Upper lobe of right lung (tissue), 1 donor: ENCODE data around the gene TAF4. TPM values are rescaled to one million over a fixed set of nuclear protein-coding genes. Genes with fewer than 3 reads are reported as not detected.

Experiments used
- ATAC-seq: fragments of 200-7000 bp; cut with Tn5 transposase; one replicate; pipeline ENCODE4 v1.9.1; 2020; ENCODE audit warnings: mild to moderate bottlenecking, moderate library complexity
- DNase-seq: peaks from one replicate; pipeline ENCODE4 v3.0.0-alpha.2; 2020
- H3K27ac ChIP-seq: fragments of 200-600 bp; one replicate; pipeline ENCODE4 v1.8.0; 2022
- H3K27me3 ChIP-seq: fragments of 200-600 bp; one replicate; pipeline ENCODE4 v1.8.0; 2022; ENCODE audit warnings: mild to moderate bottlenecking
- H3K36me3 ChIP-seq: fragments of 200-600 bp; one replicate; pipeline ENCODE4 v1.8.0; 2022
- H3K4me1 ChIP-seq: fragments of 200-600 bp; one replicate; pipeline ENCODE4 v1.8.0; 2022
- H3K4me3 ChIP-seq: fragments of 200-600 bp; one replicate; pipeline ENCODE4 v1.8.0; 2022; ENCODE audit warnings: mild to moderate bottlenecking
- H3K9me3 ChIP-seq: fragments of 200-600 bp; one replicate; pipeline ENCODE4 v1.8.0; 2022
- CTCF ChIP-seq: fragments of 200-600 bp; IDR thresholded peaks from one replicate; pipeline ENCODE4 v1.8.0; 2022; ENCODE audit warnings: antibody characterized with exemption
- intact Hi-C: fragments of 100-400 bp; cut with DNase I; formaldehyde crosslinking; loops from one replicate; pipeline ENCODE4 v1.11.0; 2022
- total RNA-seq: library from RNA; stranded (reverse); fragmentation: NEBNext Ultra II Directional; extraction: Animal tissue kit (Norgen Biotek cat#: 25700); gene quantifications from one replicate; pipeline ENCODE4 v1.2.1, GENCODE V29; 2021
- donor health status: DM: no; HTN: yes; CAD: no; lungs with severe emphysema.

The TAF4 gene
- total RNA-seq, 1 donor from 2014 or later: 19.6 TPM

GRCh38 chr20:61934716-61935530 is 130.8 kb downstream of the TAF4 start:
- DNase-seq (peak; percentile 51), ATAC-seq (no peak)
- TF ChIP-seq CTCF: no peak
- no peaks in the 10 kb centered on the region for H3K4me1 ChIP-seq
- H3K36me3 ChIP-seq: no peaks in the 10 kb centered on the region
- no peaks in the 10 kb centered on the region for H3K9me3 ChIP-seq
- intact Hi-C loops: no loop called here
- no peak overlapping the region for H3K27ac ChIP-seq
- H3K4me3 ChIP-seq: no peak overlapping the region
- H3K27me3 ChIP-seq: no peaks in the 10 kb centered on the region

- no peak overlapping the region for H3K4me3 ChIP-seq
- no peaks in the 10 kb centered on the region for H3K4me1 ChIP-seq
- H3K27ac ChIP-seq: no peak overlapping the region
- DNase-seq: peak; percentile 57
- H3K27me3 ChIP-seq: no peaks in the 10 kb centered on the region
- no peak for TF ChIP-seq CTCF
- intact Hi-C loops: no loop called here
- H3K36me3 ChIP-seq: no peaks in the 10 kb centered on the region
- no peaks in the 10 kb centered on the region for H3K9me3 ChIP-seq
- no peak for ATAC-seq
These were observed 131.5 kb downstream of the TAF4 start for GRCh38 chr20:61933951-61934715.

GRCh38 chr20:61933481-61933950 is 132.2 kb downstream of the TAF4 start:
- Histone ChIP-seq H3K4me1 (no peaks in the 10 kb centered on the region), H3K9me3 (no peaks in the 10 kb centered on the region), H3K36me3 (no peaks in the 10 kb centered on the region), H3K27ac (no peak overlapping the region), H3K4me3 (no peak overlapping the region), H3K27me3 (no peaks in the 10 kb centered on the region)
- intact Hi-C loops: no loop called here
- no peak for TF ChIP-seq CTCF
- ATAC-seq: no peak
- DNase-seq: peak; percentile 48

GRCh38 chr20:61932711-61933480 is 132.8 kb downstream of the TAF4 start:
- DNase-seq (peak; percentile 63), ATAC-seq (no peak)
- TF ChIP-seq CTCF: no peak
- H3K27ac ChIP-seq: no peak overlapping the region
- no peaks in the 10 kb centered on the region for H3K27me3 ChIP-seq
- no peaks in the 10 kb centered on the region for H3K36me3 ChIP-seq
- no peaks in the 10 kb centered on the region for H3K4me1 ChIP-seq
- intact Hi-C loops: no loop called here
- no peaks in the 10 kb centered on the region for H3K9me3 ChIP-seq
- H3K4me3 ChIP-seq: no peak overlapping the region

GRCh38 chr20:61932199-61932592 is 133.5 kb downstream of the TAF4 start:
- H3K4me1 ChIP-seq: no peaks in the 10 kb centered on the region
- H3K9me3 ChIP-seq: no peaks in the 10 kb centered on the region
- ATAC-seq (no peak), DNase-seq (peak; percentile 43)
- no peaks in the 10 kb centered on the region for H3K36me3 ChIP-seq
- H3K4me3 ChIP-seq: no peak overlapping the region
- no peak overlapping the region for H3K27ac ChIP-seq
- TF ChIP-seq CTCF: no peak
- H3K27me3 ChIP-seq: no peaks in the 10 kb centered on the region
- intact Hi-C loops: no loop called here
